ENCODE measurements around the gene GGA1. TPM values are rescaled to one million over a fixed set of nuclear protein-coding genes. Genes with fewer than 3 reads are reported as not detected.
A peak's percentile ranks its signal among the peaks of the same experiment; 100 is the strongest.
"Not testable (repeated sequence)": the region's sequence is repeated elsewhere in the genome, so short reads cannot be mapped to it uniquely, and the experiment has no call there.

Gene GGA1
- total RNA-seq, 1 donor from 2014 or later, result 132 TPM

DNA sequence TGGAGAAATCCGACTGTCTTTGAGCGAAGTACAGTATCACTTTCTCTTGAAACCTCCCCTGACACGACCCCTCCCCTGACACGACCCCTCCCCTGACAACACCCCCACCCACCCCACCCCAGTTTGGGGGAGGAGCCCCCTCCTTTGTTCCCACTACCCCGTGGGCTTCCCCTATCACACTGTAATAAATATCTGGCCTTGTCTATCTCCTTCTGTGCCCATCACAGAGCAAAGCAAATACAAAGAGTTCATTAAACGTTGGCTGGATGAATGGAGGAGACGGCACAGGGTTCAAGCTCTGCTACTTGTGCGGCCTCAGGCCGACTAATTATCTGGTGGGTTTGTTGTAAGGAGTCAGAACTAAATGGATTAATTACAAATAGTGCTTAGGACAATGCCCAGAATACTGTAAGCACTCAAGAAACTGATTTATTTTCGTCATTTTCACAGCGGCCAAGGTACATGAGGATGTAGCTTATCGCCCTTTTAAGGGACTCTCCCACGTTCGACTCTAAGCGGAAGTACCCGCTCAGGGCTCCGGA, 628 bp upstream of the GGA1 start:
- DNase-seq (ENCODE audit: low spot score, unreplicated experiment), result no peak
- no peaks in the 10 kb centered on the region for H3K9me3 Mint-ChIP-seq (ENCODE audit: low read depth)
- peak overlapping the region; percentile 98 for H3K27ac Mint-ChIP-seq
- TF ChIP-seq, protein P1, sequence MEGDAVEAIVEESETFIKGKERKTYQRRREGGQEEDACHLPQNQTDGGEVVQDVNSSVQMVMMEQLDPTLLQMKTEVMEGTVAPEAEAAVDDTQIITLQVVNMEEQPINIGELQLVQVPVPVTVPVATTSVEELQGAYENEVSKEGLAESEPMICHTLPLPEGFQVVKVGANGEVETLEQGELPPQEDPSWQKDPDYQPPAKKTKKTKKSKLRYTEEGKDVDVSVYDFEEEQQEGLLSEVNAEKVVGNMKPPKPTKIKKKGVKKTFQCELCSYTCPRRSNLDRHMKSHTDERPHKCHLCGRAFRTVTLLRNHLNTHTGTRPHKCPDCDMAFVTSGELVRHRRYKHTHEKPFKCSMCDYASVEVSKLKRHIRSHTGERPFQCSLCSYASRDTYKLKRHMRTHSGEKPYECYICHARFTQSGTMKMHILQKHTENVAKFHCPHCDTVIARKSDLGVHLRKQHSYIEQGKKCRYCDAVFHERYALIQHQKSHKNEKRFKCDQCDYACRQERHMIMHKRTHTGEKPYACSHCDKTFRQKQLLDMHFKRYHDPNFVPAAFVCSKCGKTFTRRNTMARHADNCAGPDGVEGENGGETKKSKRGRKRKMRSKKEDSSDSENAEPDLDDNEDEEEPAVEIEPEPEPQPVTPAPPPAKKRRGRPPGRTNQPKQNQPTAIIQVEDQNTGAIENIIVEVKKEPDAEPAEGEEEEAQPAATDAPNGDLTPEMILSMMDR (IDR thresholded peaks at IDR 0.05; ENCODE audit: unreplicated experiment), result no peak
- peaks cover 20% of the 10 kb centered on the region for H3K4me1 Mint-ChIP-seq (ENCODE audit: low read depth)
- no peaks in the 10 kb centered on the region for H3K36me3 Mint-ChIP-seq (ENCODE audit: insufficient read depth)
- H3K27me3 Mint-ChIP-seq, result no peaks in the 10 kb centered on the region
- H3K4me3 Mint-ChIP-seq (ENCODE audit: low read depth), result peak overlapping the region; percentile 92

DNA sequence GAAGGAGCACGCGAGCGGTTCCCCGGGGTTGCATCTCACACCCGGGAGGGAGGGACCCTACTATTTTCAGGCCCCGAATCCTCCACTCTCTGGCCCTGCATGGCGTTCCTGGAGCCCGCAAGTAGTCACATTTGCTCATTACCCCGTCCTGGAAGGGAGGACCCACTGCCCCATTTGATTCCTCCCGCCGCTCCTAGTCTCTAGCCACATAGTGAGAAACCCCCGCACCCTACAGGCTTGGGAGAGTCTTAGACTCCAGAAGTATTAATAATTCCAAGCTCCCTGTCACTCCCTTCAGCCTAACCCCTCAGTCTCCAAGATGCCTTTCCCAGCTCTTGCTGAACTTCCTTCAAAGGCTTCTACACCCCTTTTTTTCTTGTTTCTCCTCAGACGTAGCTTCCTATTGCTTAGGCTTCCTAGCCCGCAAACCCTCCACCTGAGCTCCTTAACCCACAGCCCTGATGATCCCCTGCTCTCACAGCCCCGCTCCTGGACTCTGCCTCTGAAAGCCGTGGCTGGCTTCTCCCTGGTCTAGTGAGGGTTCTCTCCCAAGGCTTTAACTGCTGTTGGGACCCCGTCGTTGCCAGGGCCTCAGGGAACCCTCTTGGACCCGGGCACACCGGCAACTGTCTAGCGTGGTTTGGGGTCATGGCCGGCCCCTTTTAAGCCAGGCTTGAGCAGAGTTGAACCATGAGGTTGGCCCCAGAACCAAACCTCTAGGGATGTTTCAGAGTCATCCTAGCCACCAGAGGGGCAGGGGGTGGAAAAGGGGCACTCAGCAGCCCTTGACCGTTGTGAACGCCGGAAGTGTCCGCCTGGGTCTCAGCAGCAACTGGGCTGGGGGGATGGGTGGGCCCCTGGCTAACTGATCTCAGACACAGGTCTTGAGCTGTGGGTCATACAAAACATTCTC, 862 bp downstream of the GGA1 start:
- Mint-ChIP-seq H3K4me1 (ENCODE audit: low read depth) (peaks cover 20% of the 10 kb centered on the region), H3K27me3 (no peaks in the 10 kb centered on the region), H3K36me3 (ENCODE audit: insufficient read depth) (no peaks in the 10 kb centered on the region), H3K4me3 (ENCODE audit: low read depth) (peak overlapping the region; percentile 92), H3K9me3 (ENCODE audit: low read depth) (no peaks in the 10 kb centered on the region), H3K27ac (peak overlapping the region; percentile 93)
- no peak for DNase-seq (ENCODE audit: low spot score, unreplicated experiment)
- TF ChIP-seq, protein P1 (IDR thresholded peaks at IDR 0.05; ENCODE audit: unreplicated experiment), result no peak

DNA sequence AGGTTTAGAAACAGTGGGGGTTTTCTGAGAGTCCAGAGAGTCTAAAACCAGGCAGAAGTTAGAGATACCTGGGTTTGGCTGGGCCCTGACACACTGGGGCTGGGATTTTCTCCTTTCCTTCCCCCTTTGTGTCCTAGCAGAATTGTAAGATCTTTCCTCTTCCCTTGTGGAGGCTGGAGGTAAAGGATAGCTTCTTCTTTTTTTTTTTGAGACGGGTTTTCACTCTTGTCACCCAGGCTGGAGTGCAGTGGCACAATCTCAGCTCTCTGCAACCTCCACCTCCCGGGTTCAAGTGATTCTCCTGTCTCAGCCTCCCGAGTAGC, 1.5 kb downstream of the GGA1 start:
- H3K27ac Mint-ChIP-seq; H3K36me3 Mint-ChIP-seq (ENCODE audit: insufficient read depth); H3K27me3 Mint-ChIP-seq; H3K9me3 Mint-ChIP-seq (ENCODE audit: low read depth); DNase-seq (ENCODE audit: low spot score, unreplicated experiment): not testable (repeated sequence)
- Mint-ChIP-seq H3K4me3 (ENCODE audit: low read depth) (peak overlapping the region; percentile 92), H3K4me1 (ENCODE audit: low read depth) (peaks cover 20% of the 10 kb centered on the region)

DNA sequence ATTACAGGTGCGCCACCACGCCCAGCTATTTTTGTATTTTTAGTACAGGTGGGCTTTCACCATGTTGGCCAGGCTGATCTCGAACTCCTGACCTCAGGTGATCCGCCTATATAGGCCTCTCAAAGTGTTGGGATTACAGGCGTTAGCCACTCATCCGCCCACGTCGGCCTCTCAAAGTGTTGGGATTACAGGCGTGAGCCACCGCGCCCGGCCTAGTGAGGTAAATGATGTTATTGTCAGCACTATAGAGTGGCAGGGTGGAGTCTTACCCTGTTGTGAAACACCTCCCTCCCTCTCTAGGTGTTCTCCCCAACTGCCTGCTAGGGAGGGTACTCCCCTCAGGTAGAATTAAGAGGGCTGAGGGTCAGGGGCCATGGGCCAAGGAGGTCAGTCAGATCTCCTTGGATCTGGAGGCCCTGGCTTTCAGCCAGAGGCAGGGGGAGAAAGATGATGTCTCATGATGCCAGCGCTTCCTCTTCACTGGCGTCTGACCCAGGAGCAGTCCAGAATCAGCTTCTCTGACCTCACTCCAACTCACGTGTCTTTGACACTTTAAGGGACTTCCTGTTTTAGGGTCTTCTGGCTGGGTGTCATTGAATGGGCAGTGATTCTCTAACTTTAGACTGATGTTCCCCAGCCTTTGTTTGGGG, 2.0 kb downstream of the GGA1 start:
- Mint-ChIP-seq H3K27me3 (no peaks in the 10 kb centered on the region), H3K9me3 (ENCODE audit: low read depth) (no peaks in the 10 kb centered on the region), H3K4me1 (ENCODE audit: low read depth) (peaks cover 19% of the 10 kb centered on the region), H3K36me3 (ENCODE audit: insufficient read depth) (peaks cover 3% of the 10 kb centered on the region), H3K4me3 (ENCODE audit: low read depth) (peak overlapping the region; percentile 92), H3K27ac (no peak overlapping the region)
- TF ChIP-seq, protein P1 (IDR thresholded peaks at IDR 0.05; ENCODE audit: unreplicated experiment), result no peak
- DNase-seq (ENCODE audit: low spot score, unreplicated experiment), result no peak

DNA sequence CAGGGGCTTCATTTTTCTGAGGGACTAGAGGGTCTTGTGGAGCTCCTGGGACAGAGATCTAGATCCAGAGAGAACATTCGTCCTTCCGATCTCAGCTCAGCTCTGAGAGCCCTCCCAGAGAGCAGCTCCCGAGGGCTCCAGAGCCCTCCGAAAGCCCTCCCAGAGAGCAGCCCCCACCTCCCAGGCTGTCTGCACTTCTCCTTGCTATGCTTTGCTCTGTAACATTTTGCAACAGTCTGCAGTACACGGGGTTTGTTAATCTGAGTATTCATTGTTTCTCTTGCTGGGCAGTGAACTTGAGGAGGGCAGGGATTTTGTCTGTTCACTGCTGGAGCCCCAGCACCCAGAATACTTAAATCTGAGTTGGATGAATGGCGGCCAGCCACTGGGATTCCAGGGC, 2.6 kb downstream of the GGA1 start:
- H3K27me3 Mint-ChIP-seq, result no peaks in the 10 kb centered on the region
- peak overlapping the region; percentile 74 for H3K27ac Mint-ChIP-seq
- H3K4me3 Mint-ChIP-seq (ENCODE audit: low read depth), result no peak overlapping the region
- H3K36me3 Mint-ChIP-seq (ENCODE audit: insufficient read depth), result peaks cover 3% of the 10 kb centered on the region
- DNase-seq (ENCODE audit: low spot score, unreplicated experiment), result no peak
- peaks cover 16% of the 10 kb centered on the region for H3K4me1 Mint-ChIP-seq (ENCODE audit: low read depth)
- TF ChIP-seq, protein P1 (IDR thresholded peaks at IDR 0.05; ENCODE audit: unreplicated experiment), result no peak
- no peaks in the 10 kb centered on the region for H3K9me3 Mint-ChIP-seq (ENCODE audit: low read depth)
